GM10248 (cell line): ENCODE measurements around the gene CCNI.

ENCODE experiments used
- CTCF ChIA-PET: fragments of 300-600 bp; sonication (Branson Sonifier 250); formaldehyde crosslinking; extraction: SDS; loops from one replicate; lab custom pipeline; 2021; ENCODE audit warnings: antibody characterized with exemption; lab: Yijun Ruan, JAX
- POLR2A ChIA-PET: fragments of 350-650 bp; sonication (Branson Sonifier 250); formaldehyde crosslinking; extraction: SDS; loops from one replicate; lab custom pipeline; 2020; ENCODE audit warnings: antibody characterized with exemption; lab: Yijun Ruan, JAX
- DNase-seq: peaks from one replicate; pipeline ENCODE4 v3.0.0; 2012; ENCODE audit errors: extremely low spot score
- CTCF ChIP-seq: IDR thresholded peaks from 2 replicates; pipeline ENCODE4 v1.5.1; 2012; ENCODE audit warnings: mild to moderate bottlenecking, low read depth; ENCODE audit errors: extremely low read depth, missing control alignments, control extremely low read depth

CCNI gene

GRCh38 chr4:77003400-77003799, 72.4 kb downstream of the CCNI start:
- CTCF ChIA-PET, result interaction anchor here (1.4 to 7.9 kb wide), 2 partner anchors 9 to 20 kb away, joined by 3 to 60 read pairs; no protein-coding TSS in a partner anchor
- POLR2A ChIA-PET, result no interaction called here
- no peak for TF ChIP-seq CTCF
- DNase-seq, result no peak

- ChIA-PET POLR2A (no interaction called here), CTCF (interaction anchor here (7.9 kb wide), 1 partner anchor 8 kb away, joined by 60 read pairs; no protein-coding TSS in a partner anchor)
These were observed 73.3 kb downstream of the CCNI start for GRCh38 chr4:77002321-77003107.

GRCh38 chr4:77001907-77002306, 73.9 kb downstream of the CCNI start:
- ChIA-PET CTCF (no interaction called here), POLR2A (no interaction called here)
- DNase-seq, result no peak
- TF ChIP-seq CTCF, result no peak

More at GRCh38 chr4:77002321-77003107, 73.3 kb downstream of the CCNI start:
- no peak for DNase-seq
- TF ChIP-seq CTCF, result no peak

GRCh38 chr4:76998251-76998901, 77.4 kb downstream of the CCNI start:
- no peak for TF ChIP-seq CTCF
- DNase-seq, result no peak
- CTCF ChIA-PET, result interaction anchor here (8.0 kb wide), 1 partner anchor 8 kb away, joined by 60 read pairs; no protein-coding TSS in a partner anchor
- POLR2A ChIA-PET, result no interaction called here

GRCh38 chr4:76997532-76997931, 78.3 kb downstream of the CCNI start:
- ChIA-PET POLR2A (no interaction called here), CTCF (interaction anchor here (8.0 kb wide), 1 partner anchor 9 kb away, joined by 60 read pairs; no protein-coding TSS in a partner anchor)
- DNase-seq, result no peak
- TF ChIP-seq CTCF, result no peak
